Neural crest cell (in vitro differentiated cells): ENCODE data around the gene USP21. TPM values are rescaled to one million over a fixed set of nuclear protein-coding genes. Genes with fewer than 3 reads are reported as not detected.

Source experiments
- DNase-seq: peaks from one replicate; pipeline ENCODE4 v3.0.0; 2021; ENCODE audit warnings: low read depth, mixed read lengths, low spot score
- H3K27ac Mint-ChIP-seq: one replicate; pipeline ENCODE4 v1.8.0; 2021; ENCODE audit warnings: mild to moderate bottlenecking, mixed read lengths; ENCODE audit not compliant: unreplicated experiment
- H3K27me3 Mint-ChIP-seq: 2 replicates; pipeline ENCODE4 v1.8.0; 2021; ENCODE audit warnings: low read depth, mild to moderate bottlenecking, mixed read lengths
- H3K36me3 Mint-ChIP-seq: 2 replicates; pipeline ENCODE4 v1.8.0; 2021; ENCODE audit warnings: low read depth, mild to moderate bottlenecking, mixed read lengths
- H3K4me1 Mint-ChIP-seq: 2 replicates; pipeline ENCODE4 v1.8.0; 2021; ENCODE audit warnings: mixed read lengths
- H3K4me3 Mint-ChIP-seq: one replicate; pipeline ENCODE4 v1.8.0; 2021; ENCODE audit warnings: mild to moderate bottlenecking, mixed read lengths
- H3K9me3 Mint-ChIP-seq: 2 replicates; pipeline ENCODE4 v1.8.0; 2021; ENCODE audit warnings: mixed read lengths
- CTCF ChIP-seq: fragments of 200-600 bp; sonication (generic); conservative IDR thresholded peaks from 2 replicates; pipeline ENCODE4 v1.5.0; 2021; ENCODE audit warnings: antibody characterized with exemption, mild to moderate bottlenecking
- long read RNA-seq: library from polyadenylated mRNA; unstranded; transcript quantifications from one replicate; pipeline ENCODE4 v2.0.0, GENCODE V29; 2020
- total RNA-seq: library from RNA; stranded (reverse); gene quantifications from 2 replicates; pipeline ENCODE4 v1.2.1, GENCODE V29; 2021

The USP21 gene
- total RNA-seq = 41.6 and 45.2 TPM in 2 replicates
- long read RNA-seq, partial matches to known transcripts = 1 of 3 reads
- long read RNA-seq, other reads (novel, unspliced or antisense) = 1 of 3 reads

GRCh38 chr1:161159087-161159912, at the start of gene USP21:
TSS of gene USP21 (plus strand) at chr1:161159500. CDS start at chr1:161160641, 1,141 bp downstream.
- peak; percentile 93 for DNase-seq
- Mint-ChIP-seq H3K27ac (peak within 1 kb of the TSS; percentile 87), H3K27me3 (no peaks in the 10 kb centered on the region), H3K36me3 (peaks cover 5% of the 10 kb centered on the region), H3K9me3 (no peaks in the 10 kb centered on the region), H3K4me3 (peak within 1 kb of the TSS; percentile 94), H3K4me1 (peaks cover 42% of the 10 kb centered on the region)
- no peak for TF ChIP-seq CTCF

- no peaks in the 10 kb centered on the region for H3K36me3 Mint-ChIP-seq
- no peak overlapping the region for H3K4me3 Mint-ChIP-seq
- no peak overlapping the region for H3K27ac Mint-ChIP-seq
- TF ChIP-seq CTCF = no peak
- H3K4me1 Mint-ChIP-seq = peaks cover 6% of the 10 kb centered on the region
- DNase-seq = no peak
- no peaks in the 10 kb centered on the region for H3K9me3 Mint-ChIP-seq
- H3K27me3 Mint-ChIP-seq = no peaks in the 10 kb centered on the region
Measured at GRCh38 chr1:161111117-161111516, 48.2 kb upstream of the USP21 start.

- Mint-ChIP-seq H3K36me3 (no peaks in the 10 kb centered on the region), H3K4me1 (peaks cover 10% of the 10 kb centered on the region), H3K4me3 (no peak overlapping the region), H3K27ac (no peak overlapping the region), H3K9me3 (no peaks in the 10 kb centered on the region), H3K27me3 (no peaks in the 10 kb centered on the region)
- no peak for DNase-seq
- no peak for TF ChIP-seq CTCF
Measured at GRCh38 chr1:161111527-161111926, 47.8 kb upstream of the USP21 start.

- Mint-ChIP-seq H3K27ac (no peak overlapping the region), H3K9me3 (no peaks in the 10 kb centered on the region), H3K27me3 (no peaks in the 10 kb centered on the region), H3K4me3 (peak overlapping the region; percentile 29), H3K4me1 (peaks cover 26% of the 10 kb centered on the region), H3K36me3 (no peaks in the 10 kb centered on the region)
- TF ChIP-seq CTCF = no peak
- DNase-seq = no peak
Measured at GRCh38 chr1:161113915-161114314, 45.4 kb upstream of the USP21 start.

GRCh38 chr1:161114556-161114955, 44.7 kb upstream of the USP21 start:
- no peak for TF ChIP-seq CTCF
- no peak overlapping the region for H3K4me3 Mint-ChIP-seq
- peaks cover 1% of the 10 kb centered on the region for H3K36me3 Mint-ChIP-seq
- DNase-seq = no peak
- H3K27ac Mint-ChIP-seq = no peak overlapping the region
- H3K4me1 Mint-ChIP-seq = peaks cover 33% of the 10 kb centered on the region
- no peaks in the 10 kb centered on the region for H3K27me3 Mint-ChIP-seq
- H3K9me3 Mint-ChIP-seq = no peaks in the 10 kb centered on the region
